Stimulated activated CD8-positive, alpha-beta memory T cell treated with anti-CD3 and anti-CD28 coated beads, Interleukin-7, amount 100 ng/mL, for 1 hour (primary cell): ENCODE data around the gene PMEPA1.

ENCODE experiments used
- DNase-seq, 2 donors: peaks; one replicate each; pipeline ENCODE4 v3.0.0-alpha.2; 2020; ENCODE audit warnings: low read depth in 2 of 2

Gene PMEPA1

DNA sequence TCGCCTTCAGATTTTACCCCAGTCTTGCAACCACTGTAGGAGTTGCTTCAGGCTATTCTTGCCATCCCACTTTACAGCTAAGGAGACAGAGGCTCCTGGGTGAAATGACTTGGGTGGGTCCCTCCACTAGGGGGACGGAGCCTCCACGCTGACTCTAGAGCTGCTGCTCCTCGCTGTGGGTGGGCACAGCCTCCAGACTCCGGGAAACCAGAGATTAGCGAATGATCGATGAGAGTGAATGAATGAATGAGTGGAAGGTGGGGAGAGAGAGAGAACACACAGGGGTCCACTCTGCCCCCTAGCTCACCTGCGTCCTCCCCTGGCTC lies 100.0 kb downstream of the PMEPA1 start:
- no peak for DNase-seq

DNA sequence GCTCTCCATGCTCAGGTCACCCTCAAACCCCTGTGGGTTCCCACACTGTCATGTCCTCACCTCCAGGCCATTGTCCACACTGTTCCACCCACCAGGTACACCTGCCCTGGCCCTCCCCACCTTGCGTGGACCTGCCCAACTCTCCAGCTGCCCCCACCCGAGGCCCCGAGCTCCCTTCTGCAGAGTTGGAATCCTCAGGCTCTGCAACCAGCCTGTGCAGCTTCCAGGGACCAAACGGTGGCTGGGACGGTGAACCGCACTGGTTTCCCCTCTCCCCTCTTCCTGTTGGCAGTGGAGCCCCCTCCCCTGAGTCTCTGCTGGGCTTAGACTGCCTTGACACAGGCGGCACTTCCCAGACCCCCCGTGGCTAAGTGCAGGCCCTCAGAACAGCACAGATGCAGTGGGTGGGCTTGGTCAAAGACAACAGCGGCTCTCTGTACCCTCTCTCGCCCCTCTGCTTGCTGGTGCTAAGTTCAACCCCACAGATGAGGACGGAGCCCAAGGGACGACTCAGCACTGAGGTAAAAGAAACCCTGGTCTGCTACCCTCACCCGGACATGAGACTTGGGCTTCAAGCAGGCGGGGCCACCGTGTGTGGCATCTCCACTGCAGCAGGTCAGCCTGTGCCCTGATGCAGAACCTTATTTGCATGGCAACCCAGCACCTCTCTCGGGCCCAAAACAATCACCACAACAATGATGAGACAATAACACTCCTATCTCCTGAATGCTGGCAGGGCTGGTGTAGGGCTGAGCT lies 100.6 kb downstream of the PMEPA1 start:
- no peak for DNase-seq

DNA sequence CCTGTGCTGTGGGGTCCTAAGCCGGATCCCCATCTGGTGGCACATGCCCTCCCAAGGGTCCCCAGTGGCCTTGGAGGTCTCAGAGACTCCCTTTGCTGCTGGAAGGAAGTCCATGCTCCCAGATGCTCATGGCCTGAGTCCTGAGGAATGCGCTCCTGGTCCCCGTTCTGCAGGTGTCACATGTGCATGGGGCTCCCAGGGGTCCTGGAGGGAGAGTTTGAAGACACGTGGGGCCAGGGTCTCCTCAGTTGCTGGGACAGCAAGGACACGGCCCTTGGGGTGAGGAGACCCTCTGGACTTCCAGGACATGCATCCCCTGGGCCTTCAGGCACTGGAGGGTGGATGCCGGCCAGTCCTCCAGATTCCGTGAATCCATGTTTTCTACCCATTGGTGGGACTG lies 101.3 kb downstream of the PMEPA1 start:
- DNase-seq: no peak

DNA sequence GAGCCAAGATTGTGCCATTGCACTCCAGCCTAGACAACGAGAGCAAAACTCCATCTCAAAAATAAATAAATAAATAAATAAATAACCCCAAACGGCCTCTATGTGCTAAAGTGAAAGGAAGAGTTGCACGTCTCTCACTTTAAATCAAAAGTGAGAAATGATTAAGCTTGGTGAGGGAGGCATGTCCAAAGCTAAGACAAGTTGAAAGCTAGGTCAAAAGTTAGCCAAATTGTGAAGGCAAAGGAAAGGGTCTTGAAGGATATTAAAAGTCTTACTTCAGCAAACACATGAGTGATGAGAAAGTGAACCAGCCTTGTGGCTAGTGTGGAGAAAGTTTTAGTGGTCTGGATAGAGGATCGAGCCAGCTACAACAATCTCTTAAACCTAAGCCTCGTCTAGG lies 103.9 kb downstream of the PMEPA1 start:
- DNase-seq: no peak

DNA sequence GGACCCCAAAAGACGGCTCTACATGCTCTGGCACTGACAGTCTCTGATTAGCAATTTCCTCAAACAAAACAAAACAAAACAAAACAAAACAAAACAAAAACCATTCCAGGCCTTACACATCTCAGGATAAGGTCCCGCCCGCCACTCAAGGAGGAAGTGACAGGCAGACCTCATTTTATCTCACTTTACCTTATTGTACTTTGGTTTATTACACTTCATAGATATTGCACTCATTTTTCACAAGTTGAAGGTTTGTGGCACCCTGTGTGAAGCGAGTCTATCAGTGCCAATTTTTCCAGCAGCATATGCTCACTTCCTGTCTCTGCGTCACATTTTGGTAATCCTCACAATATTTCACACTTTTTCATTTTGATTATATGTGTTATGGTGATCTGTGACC lies 104.8 kb downstream of the PMEPA1 start:
- no peak for DNase-seq

DNA sequence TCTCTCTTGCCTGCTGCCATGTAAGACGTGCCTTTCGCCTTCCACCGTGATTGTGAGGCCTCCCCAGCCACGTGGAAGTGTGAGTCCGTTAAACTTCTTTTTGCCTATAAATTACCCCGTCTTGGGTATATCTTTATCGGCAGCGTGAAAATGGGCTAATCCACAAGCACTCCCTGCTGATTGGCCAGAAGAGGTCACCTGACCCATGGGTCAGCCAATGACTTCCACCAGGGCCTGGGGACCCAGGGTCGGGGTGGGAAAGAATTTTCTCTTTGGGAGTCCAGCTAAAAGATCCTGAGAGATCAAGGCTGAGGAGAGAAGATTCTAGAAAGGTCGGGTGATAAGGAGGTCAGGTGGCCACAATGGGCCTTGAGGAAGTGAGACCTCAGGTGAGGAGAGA lies 106.7 kb downstream of the PMEPA1 start:
- DNase-seq: no peak

DNA sequence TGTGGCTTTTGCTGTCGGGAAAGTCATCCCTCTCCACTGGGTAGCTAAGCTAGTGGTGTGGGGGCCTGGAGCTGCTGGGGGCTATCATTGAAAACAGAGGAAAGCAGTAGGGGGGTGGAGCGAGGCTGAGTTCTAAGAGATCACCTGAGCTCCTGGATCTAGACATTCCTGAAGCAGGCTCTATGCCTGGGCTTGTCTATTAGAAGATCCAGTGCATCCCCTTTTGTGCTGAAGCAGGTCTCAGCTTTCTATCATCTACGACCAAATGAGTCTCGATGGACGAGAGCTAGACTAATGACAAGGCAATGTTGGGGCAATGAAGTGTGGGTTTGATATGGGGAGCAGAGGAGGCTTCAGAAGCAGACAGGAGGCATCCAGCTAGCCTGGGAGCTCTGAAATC lies 108.1 kb downstream of the PMEPA1 start:
- no peak for DNase-seq

DNA sequence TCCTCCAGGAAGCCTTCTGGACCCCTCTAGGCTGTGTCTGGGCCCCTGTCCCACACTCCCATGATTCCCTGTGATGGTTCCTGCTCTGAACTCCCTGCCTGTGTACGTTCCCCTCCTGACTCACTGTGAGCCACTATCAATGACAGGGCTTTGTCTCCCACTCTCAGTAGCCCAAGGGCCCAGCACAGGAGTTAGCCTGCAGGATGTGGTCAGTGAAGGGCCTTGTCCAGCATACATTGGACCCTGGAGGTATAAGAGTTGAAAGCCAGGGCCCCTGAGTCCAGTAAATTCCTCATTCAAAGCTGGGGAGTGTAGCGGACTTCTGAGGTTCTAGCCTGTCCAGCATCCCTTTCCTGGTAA lies 108.6 kb downstream of the PMEPA1 start:
- no peak for DNase-seq

DNA sequence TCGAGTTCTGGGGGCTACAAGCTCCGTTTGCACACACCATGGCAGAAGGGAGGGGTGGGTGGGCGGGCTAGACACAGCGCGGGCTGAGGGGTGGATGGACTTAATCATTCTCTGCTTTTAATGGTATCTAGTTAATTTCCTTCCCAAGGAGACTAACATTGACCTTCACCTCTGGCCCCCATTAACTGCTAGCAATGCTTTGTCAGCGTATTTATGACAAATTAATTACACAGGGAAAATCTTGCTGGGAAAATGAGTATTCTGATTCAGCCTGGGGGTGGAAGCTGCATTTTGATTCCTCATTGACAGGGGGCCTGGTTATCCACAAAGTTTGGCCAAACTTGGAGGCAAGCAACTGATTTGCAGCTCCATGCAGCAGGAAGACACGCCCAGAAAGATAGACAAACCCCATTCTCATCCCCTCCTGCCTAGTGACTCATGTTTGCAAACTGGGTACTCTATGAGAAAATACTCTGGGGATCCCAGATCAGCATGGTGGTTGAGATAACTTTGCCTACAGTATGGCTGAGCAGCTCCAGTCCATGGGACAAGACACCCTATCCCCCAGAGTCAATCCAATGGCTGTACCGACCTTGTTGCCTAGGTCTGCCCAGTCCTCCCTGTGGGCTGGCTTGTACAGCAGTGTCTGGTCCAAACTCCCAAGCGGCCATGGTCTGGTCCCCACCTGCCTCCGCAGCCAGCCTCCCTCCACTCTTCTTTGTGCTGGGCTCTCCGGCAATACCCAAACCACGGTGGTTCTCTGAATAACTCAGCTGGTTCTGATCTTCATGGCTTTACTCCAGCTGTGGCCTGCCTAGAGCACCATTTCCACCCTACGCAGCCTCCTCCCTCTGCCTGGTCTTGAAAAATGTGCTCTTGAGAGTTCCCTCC lies 109.2 kb downstream of the PMEPA1 start:
- no peak for DNase-seq

DNA sequence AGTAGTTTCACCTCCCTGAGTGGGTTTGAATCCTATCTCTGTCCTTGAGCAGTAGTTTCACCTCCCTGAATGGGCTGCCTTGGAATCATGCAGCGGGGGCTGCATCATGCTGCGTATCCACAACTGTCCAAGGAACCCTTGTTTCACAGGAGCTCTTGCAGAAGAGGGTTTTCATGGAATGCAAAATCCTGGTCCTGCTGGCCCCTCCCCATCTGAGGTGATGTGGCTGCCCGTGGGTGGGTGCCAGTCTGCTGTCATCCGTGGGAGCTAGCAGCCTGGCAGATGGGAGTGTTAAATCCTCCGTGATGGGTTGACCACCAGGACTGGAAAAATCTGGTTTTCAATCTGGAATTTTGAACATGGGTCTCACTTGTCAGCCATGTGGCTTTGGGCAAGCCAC lies 111.3 kb downstream of the PMEPA1 start:
- DNase-seq: no peak
